ENCODE data around the gene SLC66A3. TPM values are rescaled to one million over a fixed set of nuclear protein-coding genes. Genes with fewer than 3 reads are reported as not detected.

The SLC66A3 gene
- total and polyA plus RNA-seq, 2 donors (not counting 3 experiments of a cell fraction or from before 2014, with no cell fraction given), result 14.3 to 31.4 TPM

GRCh38 chr2:11180653-11181052 is 25.4 kb downstream of the SLC66A3 start:
- FAIRE-seq (no peak), DNase-seq (ENCODE audit: low read depth, low spot score) (no peak)
- CTCF ChIA-PET, result no interaction called here
- POLR2A ChIA-PET, result no interaction called here
- Histone ChIP-seq H3K27ac (ENCODE audit: insufficient read depth, low read depth, low read length) (no peak overlapping the region), H3K4me3 (replicated peaks in 1 of 3; ENCODE audit: insufficient read depth in 1 of 3, low read depth in 1 of 3, low read length in 3 of 3) (no peak overlapping the region), H4K20me1 (replicated peaks; ENCODE audit: control insufficient read depth, extremely low read depth, insufficient read depth, low read length) (no peaks in the 10 kb centered on the region), H3K36me3 (ENCODE audit: control insufficient read depth in 2 of 2, extremely low read depth in 1 of 2, insufficient read depth in 2 of 2, low read length in 2 of 2) (peaks cover 0 to 3% of the 10 kb centered on the region in 2 experiments), H3K4me1 (ENCODE audit: control insufficient read depth, extremely low read depth, insufficient read depth, low read length) (peaks cover 2% of the 10 kb centered on the region), H3K27me3 (ENCODE audit: control insufficient read depth in 2 of 2, insufficient read depth in 2 of 2, low read length in 2 of 2) (no peaks in the 10 kb centered on the region), H3K9me3 (replicated peaks; ENCODE audit: control insufficient read depth, insufficient read depth, low read length) (no peaks in the 10 kb centered on the region), H3K4me2 (ENCODE audit: insufficient read depth, low read length) (no peak overlapping the region), H2AFZ (ENCODE audit: low read depth, low read length) (no peak overlapping the region), H3K9me1 (replicated peaks; ENCODE audit: control insufficient read depth, extremely low read depth, insufficient read depth, low read length) (no peaks in the 10 kb centered on the region), H3K9ac (replicated peaks; ENCODE audit: extremely low read depth, insufficient read depth, low read length) (no peak overlapping the region), H3K79me2 (ENCODE audit: control insufficient read depth, insufficient read depth, low read length) (no peaks in the 10 kb centered on the region)
- dilution Hi-C loops (cut with MboI; ENCODE audit: extremely low pct_ligation_motif_present, low sequenced_read_pairs) (no loop called here), intact Hi-C loops (cut with micrococcal nuclease) (no loop called here)
- TF ChIP-seq FOS (IDR thresholded peaks at IDR 0.05; ENCODE audit: borderline replicate concordance, insufficient read depth, low read length) (no peak), JUN (IDR thresholded peaks at IDR 0.05; ENCODE audit: borderline replicate concordance, insufficient read depth, insufficient read length, low read depth) (no peak), EZH2 (IDR thresholded peaks at IDR 0.05; ENCODE audit: borderline replicate concordance, low read depth, low read length, severe bottlenecking) (no peak), POLR2AphosphoS5 (IDR thresholded peaks at IDR 0.05; ENCODE audit: insufficient read depth, low read depth, low read length) (no peak), MYC (IDR thresholded peaks at IDR 0.05; ENCODE audit: low read depth, low read length) (no peak), POLR2A (IDR thresholded peaks at IDR 0.05; ENCODE audit: low read depth, low read length) (no peak), GATA2 (IDR thresholded peaks at IDR 0.05; ENCODE audit: insufficient read depth, insufficient read length, low read depth, low read length) (no peak), MAX (IDR thresholded peaks at IDR 0.05; ENCODE audit: insufficient read depth, insufficient read length) (no peak), CTCF (IDR thresholded peaks at IDR 0.05; ENCODE audit: extremely low read depth in 1 of 2, insufficient read depth in 1 of 2, low read depth in 1 of 2, low read length in 2 of 2) (no peak)
- BruUV-seq (replicated peaks), result no TSS peak
